WTC11 (cell line): Measurements from ENCODE around the gene BRINP1. TPM values are rescaled to one million over a fixed set of nuclear protein-coding genes. Genes with fewer than 3 reads are reported as not detected.

Experiments
- ATAC-seq: fragments of 200-7000 bp; cut with Tn5 transposase; 2 replicates; pipeline ENCODE4 v1.10.0; 2021; ENCODE audit warnings: mild to moderate bottlenecking, moderate library complexity
- CTCF ChIA-PET: fragments of 300-600 bp; sonication (Branson Sonifier 250); formaldehyde crosslinking; loops from one replicate; lab custom pipeline; 2021; ENCODE audit warnings: antibody characterized with exemption; lab: Charles Lee
- POLR2A ChIA-PET: fragments of 350-600 bp; sonication (Branson Sonifier 250); formaldehyde crosslinking; loops from one replicate; lab custom pipeline; 2021; ENCODE audit warnings: antibody characterized with exemption; lab: Charles Lee
- DNase-seq: peaks from one replicate; pipeline ENCODE4 v3.0.0; 2021; ENCODE audit warnings: low spot score
- H3K27ac Mint-ChIP-seq: 2 replicates; pipeline ENCODE4 v1.8.0; 2021; ENCODE audit warnings: mixed read lengths
- H3K27me3 Mint-ChIP-seq: 2 replicates; pipeline ENCODE4 v1.8.0; 2021; ENCODE audit warnings: low read depth, mild to moderate bottlenecking, moderate library complexity, mixed read lengths
- H3K36me3 Mint-ChIP-seq: 2 replicates; pipeline ENCODE4 v1.8.0; 2021; ENCODE audit warnings: mixed read lengths
- H3K4me1 Mint-ChIP-seq: 2 replicates; pipeline ENCODE4 v1.8.0; 2022; ENCODE audit warnings: mixed read lengths
- H3K4me3 Mint-ChIP-seq: 2 replicates; pipeline ENCODE4 v1.8.0; 2021; ENCODE audit warnings: mild to moderate bottlenecking, moderate library complexity, mixed read lengths
- H3K9me3 Mint-ChIP-seq: 2 replicates; pipeline ENCODE4 v1.8.0; 2021; ENCODE audit warnings: mixed read lengths
- ETV6 ChIP-seq: sonication (generic); formaldehyde crosslinking; IDR thresholded peaks from 2 replicates; pipeline ENCODE4 v1.8.1; 2022; ENCODE audit warnings: mild to moderate bottlenecking, missing genetic modification reagents
- FOXP1 ChIP-seq: sonication (generic); formaldehyde crosslinking; IDR thresholded peaks from 2 replicates; pipeline ENCODE4 v1.8.0; 2022; ENCODE audit warnings: missing genetic modification reagents, mild to moderate bottlenecking, moderate library complexity, borderline replicate concordance
- NFE2L1 ChIP-seq: sonication (generic); formaldehyde crosslinking; IDR thresholded peaks from 2 replicates; pipeline ENCODE4 v1.8.1; 2023; ENCODE audit warnings: missing genetic modification reagents
- NFYB ChIP-seq: sonication (generic); formaldehyde crosslinking; conservative IDR thresholded peaks from 2 replicates; pipeline ENCODE4 v1.8.0; 2022; ENCODE audit warnings: low read depth, missing genetic modification reagents
- RORB ChIP-seq: fragments of 250-450 bp; sonication (Bioruptor Pico); IDR thresholded peaks from 2 replicates; pipeline ENCODE4 v1.9.0; 2021; ENCODE audit warnings: mild to moderate bottlenecking
- SOX15 ChIP-seq: fragments of 250-450 bp; sonication (Bioruptor Pico); IDR thresholded peaks from 2 replicates; pipeline ENCODE4 v1.9.0; 2021; ENCODE audit warnings: mild to moderate bottlenecking
- TEAD1 ChIP-seq: sonication (generic); formaldehyde crosslinking; IDR thresholded peaks from 2 replicates; pipeline ENCODE4 v1.8.0; 2022; ENCODE audit warnings: mild to moderate bottlenecking, missing genetic modification reagents
- TEAD4 ChIP-seq: sonication (generic); formaldehyde crosslinking; IDR thresholded peaks from 2 replicates; pipeline ENCODE4 v1.8.0; 2022; ENCODE audit warnings: mild to moderate bottlenecking, missing genetic modification reagents
- TP53 ChIP-seq: sonication (generic); formaldehyde crosslinking; IDR thresholded peaks from 2 replicates; pipeline ENCODE4 v1.8.1; 2023; ENCODE audit warnings: mild to moderate bottlenecking, missing genetic modification reagents
- ZNF396 ChIP-seq: fragments of 250-450 bp; sonication (Bioruptor Pico); IDR thresholded peaks from 2 replicates; pipeline ENCODE4 v1.8.0; 2021; ENCODE audit warnings: mild to moderate bottlenecking, moderate library complexity, borderline replicate concordance
- total RNA-seq: library from RNA; stranded (reverse); gene quantifications from 3 replicates; pipeline ENCODE4 v1.2.3, GENCODE V29; 2021
- TF ChIP-seq, protein P1 (sequence below): sonication (generic); formaldehyde crosslinking; IDR thresholded peaks from 2 replicates; pipeline ENCODE4 v1.8.1; 2023; ENCODE audit warnings: mild to moderate bottlenecking, missing genetic modification reagents
- TF ChIP-seq, protein P2 (sequence below): fragments of 250-450 bp; sonication (Bioruptor Pico); IDR thresholded peaks from 2 replicates; pipeline ENCODE4 v1.8.0; 2021; ENCODE audit warnings: mild to moderate bottlenecking
- TF ChIP-seq, protein P3 (sequence below): fragments of 250-450 bp; sonication (Bioruptor Pico); IDR thresholded peaks from 2 replicates; pipeline ENCODE4 v1.9.0; 2021; ENCODE audit warnings: mild to moderate bottlenecking
- TF ChIP-seq, protein P4 (sequence below): sonication (generic); formaldehyde crosslinking; IDR thresholded peaks from 2 replicates; pipeline ENCODE4 v1.8.1; 2022; ENCODE audit warnings: low read depth, mild to moderate bottlenecking, moderate library complexity, missing genetic modification reagents, borderline replicate concordance
- TF ChIP-seq, protein P5 (sequence below): sonication (generic); formaldehyde crosslinking; IDR thresholded peaks from 2 replicates; pipeline ENCODE4 v1.8.0; 2022; ENCODE audit warnings: mild to moderate bottlenecking, missing genetic modification reagents
- TF ChIP-seq, protein P6 (sequence below): sonication (generic); formaldehyde crosslinking; IDR thresholded peaks from 2 replicates; pipeline ENCODE4 v1.8.0; 2023; ENCODE audit warnings: missing genetic modification reagents
- TF ChIP-seq, protein P7 (sequence below): sonication (generic); formaldehyde crosslinking; IDR thresholded peaks from 2 replicates; pipeline ENCODE4 v1.8.0; 2022; ENCODE audit warnings: mild to moderate bottlenecking, missing genetic modification reagents

BRINP1 gene
- total RNA-seq, 1 experiment from 2014 or later: 19.5 TPM

DNA sequence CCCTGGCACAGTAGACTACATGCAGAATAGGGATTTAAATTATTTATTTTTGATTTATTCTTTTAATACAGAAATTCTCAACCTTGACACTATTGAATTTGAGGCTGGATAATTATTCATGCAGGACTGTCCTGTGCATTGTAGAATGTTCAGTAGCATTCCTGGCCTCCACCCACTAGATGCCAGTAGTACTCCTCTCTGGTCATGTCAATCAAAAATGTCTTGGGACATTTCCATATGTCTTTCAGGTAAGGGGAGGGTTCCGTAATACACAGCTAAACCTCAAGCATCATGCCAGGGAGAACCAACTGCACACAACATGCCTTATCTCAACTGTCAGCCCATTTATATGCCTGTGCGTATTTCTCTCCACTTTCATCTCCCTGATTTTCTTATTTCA lies 231.8 kb downstream of the BRINP1 start (continued):
- no peak for TF ChIP-seq SOX15 (CRISPR knock-in tag)
- TF ChIP-seq NFYB (CRISPR knock-in tag): no peak
- TF ChIP-seq FOXP1: no peak
- TF ChIP-seq, protein P1, sequence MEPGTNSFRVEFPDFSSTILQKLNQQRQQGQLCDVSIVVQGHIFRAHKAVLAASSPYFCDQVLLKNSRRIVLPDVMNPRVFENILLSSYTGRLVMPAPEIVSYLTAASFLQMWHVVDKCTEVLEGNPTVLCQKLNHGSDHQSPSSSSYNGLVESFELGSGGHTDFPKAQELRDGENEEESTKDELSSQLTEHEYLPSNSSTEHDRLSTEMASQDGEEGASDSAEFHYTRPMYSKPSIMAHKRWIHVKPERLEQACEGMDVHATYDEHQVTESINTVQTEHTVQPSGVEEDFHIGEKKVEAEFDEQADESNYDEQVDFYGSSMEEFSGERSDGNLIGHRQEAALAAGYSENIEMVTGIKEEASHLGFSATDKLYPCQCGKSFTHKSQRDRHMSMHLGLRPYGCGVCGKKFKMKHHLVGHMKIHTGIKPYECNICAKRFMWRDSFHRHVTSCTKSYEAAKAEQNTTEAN (CRISPR knock-in tag): no peak

DNA sequence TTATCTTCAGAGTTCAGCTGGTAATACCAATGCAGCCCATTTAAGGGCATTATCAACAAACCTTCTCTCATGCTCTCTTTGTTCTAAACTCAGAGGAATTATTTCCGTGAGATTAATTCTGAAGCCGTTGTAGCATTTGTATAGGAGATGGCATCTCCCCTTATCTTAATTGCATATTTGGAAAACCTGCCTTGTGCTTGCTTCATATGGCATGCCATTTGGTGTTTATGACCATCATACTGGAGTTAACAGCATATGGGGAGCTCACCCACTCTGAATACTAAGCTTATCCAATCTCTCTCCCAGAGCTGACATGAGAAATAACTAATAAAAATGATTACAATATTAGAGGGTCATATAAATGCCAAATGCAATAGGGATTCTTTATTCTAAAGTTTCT lies 243.2 kb downstream of the BRINP1 start:
- CTCF ChIA-PET: no interaction called here
- no peak for ATAC-seq
- H3K27ac Mint-ChIP-seq: no peak overlapping the region
- no peak for DNase-seq
- no peaks in the 10 kb centered on the region for H3K9me3 Mint-ChIP-seq
- no peak for TF ChIP-seq TEAD4 (CRISPR knock-in tag)
- TF ChIP-seq, protein P2, sequence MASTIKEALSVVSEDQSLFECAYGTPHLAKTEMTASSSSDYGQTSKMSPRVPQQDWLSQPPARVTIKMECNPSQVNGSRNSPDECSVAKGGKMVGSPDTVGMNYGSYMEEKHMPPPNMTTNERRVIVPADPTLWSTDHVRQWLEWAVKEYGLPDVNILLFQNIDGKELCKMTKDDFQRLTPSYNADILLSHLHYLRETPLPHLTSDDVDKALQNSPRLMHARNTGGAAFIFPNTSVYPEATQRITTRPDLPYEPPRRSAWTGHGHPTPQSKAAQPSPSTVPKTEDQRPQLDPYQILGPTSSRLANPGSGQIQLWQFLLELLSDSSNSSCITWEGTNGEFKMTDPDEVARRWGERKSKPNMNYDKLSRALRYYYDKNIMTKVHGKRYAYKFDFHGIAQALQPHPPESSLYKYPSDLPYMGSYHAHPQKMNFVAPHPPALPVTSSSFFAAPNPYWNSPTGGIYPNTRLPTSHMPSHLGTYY: no peak
- TF ChIP-seq, protein P3, sequence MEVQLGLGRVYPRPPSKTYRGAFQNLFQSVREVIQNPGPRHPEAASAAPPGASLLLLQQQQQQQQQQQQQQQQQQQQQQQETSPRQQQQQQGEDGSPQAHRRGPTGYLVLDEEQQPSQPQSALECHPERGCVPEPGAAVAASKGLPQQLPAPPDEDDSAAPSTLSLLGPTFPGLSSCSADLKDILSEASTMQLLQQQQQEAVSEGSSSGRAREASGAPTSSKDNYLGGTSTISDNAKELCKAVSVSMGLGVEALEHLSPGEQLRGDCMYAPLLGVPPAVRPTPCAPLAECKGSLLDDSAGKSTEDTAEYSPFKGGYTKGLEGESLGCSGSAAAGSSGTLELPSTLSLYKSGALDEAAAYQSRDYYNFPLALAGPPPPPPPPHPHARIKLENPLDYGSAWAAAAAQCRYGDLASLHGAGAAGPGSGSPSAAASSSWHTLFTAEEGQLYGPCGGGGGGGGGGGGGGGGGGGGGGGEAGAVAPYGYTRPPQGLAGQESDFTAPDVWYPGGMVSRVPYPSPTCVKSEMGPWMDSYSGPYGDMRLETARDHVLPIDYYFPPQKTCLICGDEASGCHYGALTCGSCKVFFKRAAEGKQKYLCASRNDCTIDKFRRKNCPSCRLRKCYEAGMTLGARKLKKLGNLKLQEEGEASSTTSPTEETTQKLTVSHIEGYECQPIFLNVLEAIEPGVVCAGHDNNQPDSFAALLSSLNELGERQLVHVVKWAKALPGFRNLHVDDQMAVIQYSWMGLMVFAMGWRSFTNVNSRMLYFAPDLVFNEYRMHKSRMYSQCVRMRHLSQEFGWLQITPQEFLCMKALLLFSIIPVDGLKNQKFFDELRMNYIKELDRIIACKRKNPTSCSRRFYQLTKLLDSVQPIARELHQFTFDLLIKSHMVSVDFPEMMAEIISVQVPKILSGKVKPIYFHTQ (CRISPR knock-in tag): no peak
- TF ChIP-seq, protein P4, sequence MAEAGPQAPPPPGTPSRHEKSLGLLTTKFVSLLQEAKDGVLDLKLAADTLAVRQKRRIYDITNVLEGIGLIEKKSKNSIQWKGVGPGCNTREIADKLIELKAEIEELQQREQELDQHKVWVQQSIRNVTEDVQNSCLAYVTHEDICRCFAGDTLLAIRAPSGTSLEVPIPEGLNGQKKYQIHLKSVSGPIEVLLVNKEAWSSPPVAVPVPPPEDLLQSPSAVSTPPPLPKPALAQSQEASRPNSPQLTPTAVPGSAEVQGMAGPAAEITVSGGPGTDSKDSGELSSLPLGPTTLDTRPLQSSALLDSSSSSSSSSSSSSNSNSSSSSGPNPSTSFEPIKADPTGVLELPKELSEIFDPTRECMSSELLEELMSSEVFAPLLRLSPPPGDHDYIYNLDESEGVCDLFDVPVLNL (CRISPR knock-in tag): no peak
- no peak for TF ChIP-seq ETV6 (CRISPR knock-in tag)
- TF ChIP-seq, protein P5, sequence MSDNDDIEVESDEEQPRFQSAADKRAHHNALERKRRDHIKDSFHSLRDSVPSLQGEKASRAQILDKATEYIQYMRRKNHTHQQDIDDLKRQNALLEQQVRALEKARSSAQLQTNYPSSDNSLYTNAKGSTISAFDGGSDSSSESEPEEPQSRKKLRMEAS (CRISPR knock-in tag): no peak
- TF ChIP-seq RORB (CRISPR knock-in tag): no peak
- TF ChIP-seq, protein P6, sequence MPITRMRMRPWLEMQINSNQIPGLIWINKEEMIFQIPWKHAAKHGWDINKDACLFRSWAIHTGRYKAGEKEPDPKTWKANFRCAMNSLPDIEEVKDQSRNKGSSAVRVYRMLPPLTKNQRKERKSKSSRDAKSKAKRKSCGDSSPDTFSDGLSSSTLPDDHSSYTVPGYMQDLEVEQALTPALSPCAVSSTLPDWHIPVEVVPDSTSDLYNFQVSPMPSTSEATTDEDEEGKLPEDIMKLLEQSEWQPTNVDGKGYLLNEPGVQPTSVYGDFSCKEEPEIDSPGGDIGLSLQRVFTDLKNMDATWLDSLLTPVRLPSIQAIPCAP (CRISPR knock-in tag): no peak
- TF ChIP-seq NFE2L1 (CRISPR knock-in tag): no peak
- TF ChIP-seq ZNF396 (CRISPR knock-in tag): no peak
- TF ChIP-seq, protein P7, sequence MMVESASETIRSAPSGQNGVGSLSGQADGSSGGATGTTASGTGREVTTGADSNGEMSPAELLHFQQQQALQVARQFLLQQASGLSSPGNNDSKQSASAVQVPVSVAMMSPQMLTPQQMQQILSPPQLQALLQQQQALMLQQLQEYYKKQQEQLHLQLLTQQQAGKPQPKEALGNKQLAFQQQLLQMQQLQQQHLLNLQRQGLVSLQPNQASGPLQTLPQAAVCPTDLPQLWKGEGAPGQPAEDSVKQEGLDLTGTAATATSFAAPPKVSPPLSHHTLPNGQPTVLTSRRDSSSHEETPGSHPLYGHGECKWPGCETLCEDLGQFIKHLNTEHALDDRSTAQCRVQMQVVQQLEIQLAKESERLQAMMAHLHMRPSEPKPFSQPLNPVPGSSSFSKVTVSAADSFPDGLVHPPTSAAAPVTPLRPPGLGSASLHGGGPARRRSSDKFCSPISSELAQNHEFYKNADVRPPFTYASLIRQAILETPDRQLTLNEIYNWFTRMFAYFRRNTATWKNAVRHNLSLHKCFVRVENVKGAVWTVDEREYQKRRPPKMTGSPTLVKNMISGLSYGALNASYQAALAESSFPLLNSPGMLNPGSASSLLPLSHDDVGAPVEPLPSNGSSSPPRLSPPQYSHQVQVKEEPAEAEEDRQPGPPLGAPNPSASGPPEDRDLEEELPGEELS (CRISPR knock-in tag): no peak
- no peak for TF ChIP-seq TP53
- TF ChIP-seq TEAD1 (CRISPR knock-in tag): no peak
- TF ChIP-seq, all 79 proteins: peak for 0
- Mint-ChIP-seq H3K4me3 (no peak overlapping the region), H3K27me3 (no peaks in the 10 kb centered on the region), H3K36me3 (no peaks in the 10 kb centered on the region), H3K4me1 (no peaks in the 10 kb centered on the region)
- POLR2A ChIA-PET: no interaction called here
